HG02678 (cell line): ENCODE data around the gene SLC3A2.

Experiments used
- ATAC-seq: cut with Tn5 transposase; IDR thresholded peaks from one replicate; pipeline ENCODE4 v1.9.1; 2021; ENCODE audit warnings: mild to moderate bottlenecking, moderate library complexity; ENCODE audit not compliant: unreplicated experiment

SLC3A2 gene

GRCh38 chr11:62908468-62909072, 27.9 kb downstream of the SLC3A2 start:
- ATAC-seq: no peak

GRCh38 chr11:62909107-62909894, 28.6 kb downstream of the SLC3A2 start:
- ATAC-seq: no peak

- ATAC-seq: no peak
Measured at GRCh38 chr11:62910141-62910882, 29.6 kb downstream of the SLC3A2 start.

- no peak for ATAC-seq
Measured at GRCh38 chr11:62911137-62912130, 30.7 kb downstream of the SLC3A2 start.

GRCh38 chr11:62912268-62912667, 31.6 kb downstream of the SLC3A2 start:
- ATAC-seq: no peak

GRCh38 chr11:62914416-62914815, 33.7 kb downstream of the SLC3A2 start:
- no peak for ATAC-seq

GRCh38 chr11:62917906-62918502, 37.3 kb downstream of the SLC3A2 start:
- ATAC-seq: no peak

- no peak for ATAC-seq
Measured at GRCh38 chr11:62918531-62918930, 37.8 kb downstream of the SLC3A2 start.

GRCh38 chr11:62919476-62919875, 38.8 kb downstream of the SLC3A2 start:
- no peak for ATAC-seq

GRCh38 chr11:62919898-62920640, 39.4 kb downstream of the SLC3A2 start:
- ATAC-seq: no peak

GRCh38 chr11:62921201-62921572, 40.5 kb downstream of the SLC3A2 start, which contains the start of gene CHRM1:
TSS of gene CHRM1 (minus strand) at chr11:62921363. CDS start at chr11:62911100, 10,263 bp downstream.
- no peak for ATAC-seq

- ATAC-seq: no peak
Measured at GRCh38 chr11:62921573-62922188, 41.0 kb downstream of the SLC3A2 start.

- ATAC-seq: no peak
Measured at GRCh38 chr11:62922189-62922589, 41.5 kb downstream of the SLC3A2 start.

GRCh38 chr11:62922653-62923431, 42.1 kb downstream of the SLC3A2 start:
- ATAC-seq: no peak

GRCh38 chr11:62923601-62924411, 43.1 kb downstream of the SLC3A2 start:
- no peak for ATAC-seq

GRCh38 chr11:62925308-62925707, 44.6 kb downstream of the SLC3A2 start:
- ATAC-seq: no peak
